NCI-H82 treated with DMSO at 0.1 percent for 48 hours (cell line): ENCODE results near the gene CCDC150.
"Not testable (repeated sequence)": the region's sequence is repeated elsewhere in the genome, so short reads cannot be mapped to it uniquely, and the experiment has no call there.

Experiments
- DNase-seq: peaks from one replicate; lab custom pipeline; 2025; ENCODE audit not compliant: unreplicated experiment; lab: John Stamatoyannopoulos, UW

The CCDC150 gene

GRCh38 chr2:196710056-196710455 is 70.5 kb downstream of the CCDC150 start:
- DNase-seq, result not testable (repeated sequence)

- DNase-seq, result no peak
Observed at GRCh38 chr2:196711625-196712024, 72.1 kb downstream of the CCDC150 start.

GRCh38 chr2:196712867-196713266 is 73.4 kb downstream of the CCDC150 start:
- no peak for DNase-seq

GRCh38 chr2:196718419-196719109 is 79.0 kb downstream of the CCDC150 start:
- DNase-seq, result no peak

GRCh38 chr2:196719110-196719872 is 79.8 kb downstream of the CCDC150 start:
- no peak for DNase-seq

- no peak for DNase-seq
Observed at GRCh38 chr2:196723571-196723970, 84.1 kb downstream of the CCDC150 start.

- peak; percentile 94 for DNase-seq
Observed at GRCh38 chr2:196725218-196725617, 85.7 kb downstream of the CCDC150 start.

GRCh38 chr2:196725882-196726281 is 86.4 kb downstream of the CCDC150 start:
- no peak for DNase-seq

GRCh38 chr2:196729418-196729817 is 89.9 kb downstream of the CCDC150 start:
- DNase-seq, result no peak

- not testable (repeated sequence) for DNase-seq
Observed at GRCh38 chr2:196736646-196737045, 97.1 kb downstream of the CCDC150 start.

GRCh38 chr2:196737046-196737445 is 97.5 kb downstream of the CCDC150 start:
- DNase-seq, result no peak

GRCh38 chr2:196739031-196739430 is 99.5 kb downstream of the CCDC150 start:
- no peak for DNase-seq

GRCh38 chr2:196742216-196742615 is 102.7 kb downstream of the CCDC150 start:
- DNase-seq, result no peak

- no peak for DNase-seq
Observed at GRCh38 chr2:196742685-196743084, 103.2 kb downstream of the CCDC150 start.

GRCh38 chr2:196743165-196743564 is 103.7 kb downstream of the CCDC150 start:
- no peak for DNase-seq

- DNase-seq, result no peak
Observed at GRCh38 chr2:196745711-196746110, 106.2 kb downstream of the CCDC150 start.

GRCh38 chr2:196747400-196747799 is 107.9 kb downstream of the CCDC150 start:
- DNase-seq, result peak; percentile 16

- no peak for DNase-seq
Observed at GRCh38 chr2:196748123-196748522, 108.6 kb downstream of the CCDC150 start.

GRCh38 chr2:196750291-196750923 is 110.9 kb downstream of the CCDC150 start:
- DNase-seq, result peak; percentile 99

- peak; percentile 82 for DNase-seq
Observed at GRCh38 chr2:196750977-196751631, 111.6 kb downstream of the CCDC150 start.
